GM21390 (cell line): ENCODE measurements around the gene OLFML1.

Experiments used
- ATAC-seq: cut with Tn5 transposase; IDR thresholded peaks from one replicate; pipeline ENCODE4 v1.9.1; 2021; ENCODE audit not compliant: unreplicated experiment

Gene OLFML1

DNA sequence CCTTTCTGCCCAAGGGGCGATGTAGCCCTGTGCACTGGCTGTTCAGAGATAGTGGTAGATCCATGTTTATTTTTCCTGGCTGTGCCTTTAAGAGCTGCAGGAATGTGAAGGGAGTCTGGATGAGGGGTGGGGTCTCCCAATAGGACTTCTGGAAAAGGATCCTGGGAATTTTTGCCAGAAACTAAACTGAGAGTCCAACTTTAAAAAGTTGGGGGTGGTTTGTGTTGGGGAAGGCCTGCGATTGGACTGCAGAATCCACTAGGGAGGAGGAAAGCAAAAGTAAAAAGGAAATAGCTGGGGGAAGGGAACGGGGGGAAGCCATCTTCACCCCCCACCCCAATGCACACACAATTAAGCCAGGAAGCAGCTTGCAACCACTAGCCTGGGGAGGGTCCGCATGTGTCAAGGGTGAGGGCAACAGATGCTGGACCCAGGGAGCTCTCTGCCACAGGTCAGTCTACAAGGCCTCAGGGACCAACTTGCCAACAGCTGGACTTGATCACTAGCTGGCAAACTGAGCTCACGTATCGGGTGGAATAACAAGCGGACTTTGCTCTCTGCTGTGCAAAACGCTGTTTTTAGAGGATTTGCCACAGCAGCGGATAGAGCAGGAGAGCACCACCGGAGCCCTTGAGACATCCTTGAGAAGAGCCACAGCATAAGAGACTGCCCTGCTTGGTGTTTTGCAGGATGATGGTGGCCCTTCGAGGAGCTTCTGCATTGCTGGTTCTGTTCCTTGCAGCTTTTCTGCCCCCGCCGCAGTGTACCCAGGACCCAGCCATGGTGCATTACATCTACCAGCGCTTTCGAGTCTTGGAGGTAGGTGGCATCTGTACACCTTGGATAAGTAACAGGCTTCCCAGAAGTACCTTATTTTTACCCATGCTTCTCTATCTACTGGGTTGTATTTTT lies at the start of gene OLFML1:
Gene OLFML1 (plus strand): TSS at position 321 of the 912 bp plus-strand sequence. CDS start 370 bp downstream, at position 691.
- ATAC-seq = no peak

DNA sequence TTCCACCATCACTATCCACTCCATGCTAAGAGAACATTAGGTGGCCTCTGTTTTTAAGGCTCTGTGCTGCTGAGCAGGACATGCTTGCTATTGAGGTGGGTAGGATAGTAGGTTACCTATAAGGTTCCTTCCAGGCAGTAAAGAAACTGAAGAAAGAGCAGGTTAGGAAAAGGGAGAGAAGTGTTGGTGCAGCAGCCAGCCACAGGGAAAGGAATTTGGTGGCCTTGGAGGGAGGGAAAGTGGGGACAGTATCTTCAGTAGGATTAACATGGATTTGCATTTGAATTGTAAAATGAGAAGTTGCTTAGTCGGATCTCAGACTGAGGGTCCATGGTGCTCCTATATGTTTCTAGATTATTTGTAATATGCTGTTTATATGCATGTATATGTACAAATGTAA lies 49.2 kb upstream of the OLFML1 start:
- no peak for ATAC-seq

DNA sequence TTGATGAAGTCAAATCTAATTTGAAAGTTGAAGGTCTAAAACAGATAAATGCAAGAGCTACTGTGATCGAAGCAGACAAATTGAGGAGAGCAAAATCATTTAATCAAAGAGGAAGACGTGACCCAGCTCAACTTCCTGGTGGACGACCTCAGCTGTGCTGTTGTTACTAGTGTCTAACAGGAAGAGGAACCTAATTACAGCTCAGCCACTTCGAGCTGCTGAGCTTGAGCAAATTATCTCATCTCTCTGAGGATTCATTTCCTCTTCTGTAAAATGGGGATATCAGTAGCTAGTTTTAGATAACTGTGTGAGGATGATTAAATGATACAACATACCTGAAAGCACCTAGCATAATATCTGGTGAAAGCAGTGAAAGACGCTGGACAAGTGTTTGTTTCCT lies 48.6 kb upstream of the OLFML1 start:
- ATAC-seq = peak; percentile 86

DNA sequence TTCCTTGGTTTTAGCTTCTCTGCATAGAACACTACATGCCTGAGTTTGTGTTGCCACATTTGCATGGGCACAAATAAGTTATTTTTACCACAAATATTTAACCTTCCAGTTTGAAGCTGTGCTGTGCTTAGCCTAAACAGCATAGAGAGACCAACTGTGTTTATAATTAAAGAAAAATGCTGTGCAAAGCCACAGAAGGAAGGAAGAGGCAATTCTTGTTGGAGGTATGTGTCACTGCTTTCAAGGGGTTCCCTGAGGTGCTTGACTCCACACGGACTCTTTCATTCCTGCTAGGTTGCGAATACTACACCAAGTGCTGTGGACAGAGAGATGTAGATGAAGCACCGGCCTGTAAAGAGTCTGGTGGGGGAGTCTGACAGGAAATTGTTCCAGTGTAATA lies 47.6 kb upstream of the OLFML1 start:
- no peak for ATAC-seq

DNA sequence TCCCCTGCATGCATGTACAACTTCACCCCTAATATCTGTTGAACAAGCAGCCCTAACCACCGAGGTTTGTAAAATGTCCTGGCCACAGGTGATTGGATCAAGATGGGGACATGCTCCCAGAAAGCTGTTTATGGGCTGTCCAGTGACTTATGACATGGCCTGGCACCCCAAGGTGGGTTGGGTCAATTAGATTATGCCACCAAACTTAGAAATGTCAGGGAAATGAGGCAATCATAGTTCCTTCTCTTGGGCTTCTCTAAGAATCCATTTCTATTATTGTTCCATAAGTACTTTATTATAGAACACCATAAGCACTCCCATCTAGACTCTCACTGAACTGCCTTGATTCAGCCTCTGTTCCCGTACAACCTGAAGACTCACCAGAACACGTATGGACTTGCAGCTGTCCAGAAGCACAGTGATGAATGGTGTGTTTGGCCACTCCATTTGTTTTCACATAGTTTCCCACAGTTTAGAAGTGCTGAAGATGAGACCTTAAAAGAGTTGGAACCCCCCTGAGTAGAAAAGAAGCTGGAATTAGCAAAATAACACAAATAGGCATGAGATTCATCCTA lies 45.5 kb upstream of the OLFML1 start:
- ATAC-seq = no peak

DNA sequence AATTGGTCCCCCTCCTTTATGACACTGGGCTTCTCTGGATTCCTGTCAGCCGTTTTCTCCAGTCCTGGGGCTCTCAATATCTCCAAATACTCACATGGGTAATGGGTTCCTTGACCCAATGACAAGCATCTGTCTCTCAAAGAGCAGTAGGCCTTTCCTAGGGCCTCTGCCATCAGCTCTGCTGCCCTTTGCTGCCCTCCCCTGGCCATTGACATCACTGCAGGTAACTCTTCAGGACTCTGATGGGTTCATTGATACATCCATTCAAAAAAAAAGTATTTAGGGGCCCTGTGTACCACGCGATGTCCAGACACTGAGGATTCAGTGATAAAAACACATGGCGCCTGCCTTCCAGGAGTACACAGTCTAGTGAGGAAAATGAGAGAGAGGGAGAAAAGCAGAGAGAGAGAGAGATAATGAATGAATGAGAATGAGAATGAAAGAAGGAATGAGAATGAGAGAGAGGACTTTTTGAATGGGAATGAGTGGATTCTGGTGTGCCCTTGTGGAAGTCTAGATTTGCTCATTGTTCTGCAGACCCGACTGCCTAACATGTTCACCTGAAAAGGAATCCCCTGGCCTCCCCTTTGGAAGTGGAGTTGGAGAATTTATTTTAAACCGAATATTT lies 42.6 kb upstream of the OLFML1 start:
- peak; percentile 93 for ATAC-seq

DNA sequence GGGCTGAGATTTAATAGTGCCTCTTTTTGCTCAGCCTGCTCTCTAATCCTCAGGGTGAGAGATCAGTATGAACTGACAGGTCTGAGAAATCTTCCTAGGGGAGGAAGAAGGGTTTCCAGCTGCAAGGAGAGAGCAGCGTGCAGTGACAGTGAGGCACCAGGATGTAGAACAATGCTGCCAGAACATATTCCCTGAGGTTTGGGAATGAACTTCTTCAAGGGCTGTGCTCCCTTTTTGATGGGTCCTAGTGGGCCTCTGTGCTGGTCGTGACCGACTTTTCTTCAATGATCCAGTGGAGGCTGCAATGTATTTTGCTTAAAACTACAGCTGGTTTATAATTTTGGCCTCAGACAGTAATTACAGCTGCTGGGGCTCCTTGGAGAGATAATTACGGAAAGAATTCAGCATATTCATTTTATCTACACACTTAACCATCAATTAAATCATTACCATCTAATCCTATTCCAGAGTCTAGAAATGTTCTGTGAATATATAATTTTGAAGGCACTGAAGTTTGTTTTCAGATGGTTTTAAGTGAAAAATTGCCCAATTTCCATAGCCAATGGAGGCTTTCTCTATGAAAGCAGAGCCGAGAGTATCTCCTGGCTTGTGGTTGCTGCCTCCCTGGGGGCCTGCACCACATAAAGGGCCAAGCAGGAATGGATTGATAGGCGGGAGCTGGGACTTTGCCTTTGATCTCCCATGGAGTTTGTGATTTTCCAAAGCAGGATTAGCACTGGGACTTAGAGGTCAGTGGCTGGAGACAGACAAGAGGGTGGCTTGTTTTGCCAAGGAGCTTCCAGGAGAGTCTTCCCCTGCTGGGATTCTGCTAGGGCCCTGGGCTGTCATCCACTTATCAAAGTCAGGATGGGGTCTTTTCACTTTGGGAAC lies 41.0 kb upstream of the OLFML1 start:
- no peak for ATAC-seq

DNA sequence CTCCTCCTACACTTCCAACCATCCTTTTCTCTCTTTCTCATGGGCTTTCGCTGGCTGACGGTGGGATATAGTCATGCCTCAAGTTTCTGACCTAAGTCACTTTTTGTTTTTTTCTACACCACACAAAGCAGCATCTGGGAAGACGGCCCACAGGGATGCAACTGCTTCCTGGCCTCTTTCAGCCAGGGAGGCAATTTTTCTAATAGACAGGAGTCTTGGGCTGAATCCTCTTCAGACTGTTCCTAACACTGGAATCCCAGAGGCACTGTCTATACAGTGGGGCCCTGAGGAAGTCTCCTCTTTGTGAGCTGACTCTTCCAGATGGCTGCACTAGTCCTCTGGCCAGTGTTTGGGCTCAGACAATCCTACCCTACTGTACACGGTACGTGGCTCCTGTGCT lies 39.7 kb upstream of the OLFML1 start:
- no peak for ATAC-seq

DNA sequence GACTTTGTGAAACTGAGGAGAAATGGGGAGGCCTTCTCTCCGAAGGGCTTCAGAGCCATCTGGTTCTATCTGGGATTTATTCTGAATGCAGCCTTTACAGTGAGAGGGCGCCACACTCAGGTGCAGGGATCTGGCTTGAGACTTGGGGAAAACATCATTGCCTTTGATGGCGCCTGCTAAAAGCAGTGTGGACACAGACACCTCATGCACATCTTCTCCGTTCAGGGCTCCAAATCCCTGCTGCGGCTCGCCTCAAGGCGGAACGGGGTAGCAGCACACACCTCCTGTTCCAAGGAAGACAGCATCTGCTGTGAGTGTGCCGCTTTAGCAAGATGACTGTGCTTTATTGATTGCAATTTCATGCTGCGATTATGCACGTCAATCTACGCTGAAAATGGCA lies 37.1 kb upstream of the OLFML1 start:
- no peak for ATAC-seq

DNA sequence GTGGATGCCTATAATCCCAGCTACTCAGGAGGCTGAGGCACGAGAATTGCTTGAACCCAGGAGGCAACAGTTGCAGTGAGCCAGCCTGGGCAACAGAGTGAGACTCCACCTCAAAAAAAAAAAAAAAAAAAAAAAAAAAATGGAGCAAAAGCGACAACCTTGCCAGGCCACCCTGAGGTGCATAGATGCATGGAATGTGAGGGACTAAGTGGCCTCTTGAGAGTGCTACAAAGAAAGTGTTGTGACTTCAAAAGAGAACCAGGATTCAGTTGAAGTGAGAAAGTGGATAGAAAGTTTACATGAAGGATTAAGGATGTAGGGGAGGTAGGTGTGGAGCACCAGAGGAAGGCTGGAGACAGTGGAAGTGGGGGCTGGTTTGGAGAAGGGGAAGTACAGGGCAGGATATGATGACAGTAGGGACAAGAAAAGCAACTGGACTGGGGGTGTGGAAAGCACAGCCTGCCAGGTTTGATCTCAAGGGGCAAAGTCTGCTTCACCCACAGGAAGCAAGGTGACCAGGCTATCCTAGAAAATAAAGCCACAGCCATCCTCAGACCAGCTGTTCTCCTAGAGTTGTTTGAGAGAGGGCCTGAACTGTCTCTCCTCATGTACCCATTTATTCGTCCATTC lies 36.0 kb upstream of the OLFML1 start:
- ATAC-seq = no peak

DNA sequence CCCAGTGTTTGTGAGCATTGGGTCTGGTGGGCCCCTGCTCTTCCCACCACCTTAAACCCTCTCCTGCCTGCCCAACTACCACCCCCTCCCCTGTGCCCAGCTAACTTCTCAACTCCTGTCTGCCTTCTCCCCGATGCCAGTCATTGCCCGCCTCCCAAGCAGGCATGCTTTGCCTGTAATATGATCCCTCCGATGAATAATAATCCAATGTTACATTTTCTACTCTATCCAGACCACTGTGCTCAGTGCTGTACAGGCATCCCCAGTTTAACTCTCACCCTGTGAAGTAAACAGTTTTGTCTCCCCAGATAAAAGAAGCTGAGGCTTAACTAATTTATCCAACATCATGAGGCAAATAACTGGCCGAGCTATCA lies 35.5 kb upstream of the OLFML1 start:
- ATAC-seq = no peak

DNA sequence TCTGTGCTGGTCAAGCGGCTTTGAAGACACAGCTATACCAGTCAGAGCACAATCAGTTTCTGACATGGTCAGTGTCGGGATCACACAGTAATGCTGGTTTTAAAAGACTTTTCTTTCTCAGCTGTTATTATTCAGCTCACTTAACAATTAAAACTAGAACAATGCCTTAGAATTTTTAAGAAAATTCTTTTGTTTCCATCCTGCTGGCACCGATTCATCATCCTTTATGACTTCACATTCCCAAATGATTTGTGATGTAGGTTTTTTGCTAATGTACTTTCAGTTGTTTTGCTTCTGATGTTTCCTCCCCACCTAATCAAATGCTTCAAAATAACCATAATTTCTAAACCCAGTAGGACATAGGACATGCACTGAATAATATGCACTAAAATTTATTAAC lies 34.5 kb upstream of the OLFML1 start:
- ATAC-seq = no peak

DNA sequence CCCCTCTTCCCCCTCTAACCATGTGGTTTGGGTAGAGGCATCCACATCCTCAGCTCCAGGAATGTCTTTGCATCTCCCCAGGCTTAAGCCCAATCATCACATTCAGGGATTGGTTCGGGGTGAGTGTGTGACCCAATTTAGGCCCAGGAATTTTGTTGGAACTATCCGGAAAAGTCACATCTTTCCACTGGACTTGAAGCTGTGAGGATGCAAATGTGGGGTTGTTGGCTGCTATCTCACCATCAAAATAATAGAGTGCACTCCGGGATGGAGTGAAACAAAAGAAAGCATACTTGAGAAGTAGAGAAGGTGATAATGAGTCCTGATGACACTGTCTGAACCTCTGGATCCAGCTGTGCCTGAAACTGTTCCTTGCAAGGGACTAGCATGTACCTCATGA lies 33.8 kb upstream of the OLFML1 start:
- ATAC-seq = no peak

DNA sequence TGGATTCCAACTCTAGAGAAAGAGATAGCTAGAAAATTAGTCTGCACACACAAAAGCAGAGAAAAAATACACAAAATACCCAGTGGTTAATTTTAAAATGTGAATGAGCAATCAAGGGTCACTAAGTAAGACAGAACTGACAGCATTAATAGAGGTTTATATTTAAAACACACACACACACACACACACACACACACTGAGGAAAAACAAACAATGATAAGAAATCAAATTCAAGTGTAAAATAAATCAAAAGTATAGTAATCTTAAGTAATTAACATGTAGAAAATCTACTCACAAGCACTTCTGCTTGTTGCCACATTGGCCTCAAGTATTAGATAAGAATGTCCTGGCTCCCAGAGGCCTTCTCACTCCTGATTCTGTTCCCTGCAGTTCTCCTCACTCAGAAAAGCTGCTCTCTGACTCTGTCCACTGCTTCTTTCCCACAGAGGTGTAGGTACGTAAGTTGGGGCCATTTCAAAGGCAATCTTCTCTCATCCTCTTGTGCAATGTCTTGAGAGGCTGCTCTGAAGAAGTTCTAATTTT lies 33.3 kb upstream of the OLFML1 start:
- ATAC-seq = no peak

DNA sequence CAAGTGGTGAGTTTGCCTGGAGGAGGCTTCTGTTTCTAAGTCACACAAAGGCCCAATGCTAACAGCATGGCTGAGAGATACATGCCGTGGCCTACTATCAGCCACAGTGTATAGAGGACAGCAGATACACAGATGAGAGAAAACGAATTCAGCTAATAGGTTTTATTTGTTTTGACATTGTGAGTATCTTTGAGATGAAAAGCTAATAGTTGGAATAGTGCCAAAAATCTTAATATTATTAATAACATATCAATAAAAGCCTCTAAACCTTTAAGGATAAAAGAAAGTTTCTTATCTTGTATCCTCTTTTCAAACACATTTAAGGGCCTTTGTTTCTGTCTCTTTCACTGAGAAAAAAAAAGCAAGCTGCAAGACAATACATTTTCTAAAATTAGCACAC lies 30.5 kb upstream of the OLFML1 start:
- ATAC-seq = no peak

DNA sequence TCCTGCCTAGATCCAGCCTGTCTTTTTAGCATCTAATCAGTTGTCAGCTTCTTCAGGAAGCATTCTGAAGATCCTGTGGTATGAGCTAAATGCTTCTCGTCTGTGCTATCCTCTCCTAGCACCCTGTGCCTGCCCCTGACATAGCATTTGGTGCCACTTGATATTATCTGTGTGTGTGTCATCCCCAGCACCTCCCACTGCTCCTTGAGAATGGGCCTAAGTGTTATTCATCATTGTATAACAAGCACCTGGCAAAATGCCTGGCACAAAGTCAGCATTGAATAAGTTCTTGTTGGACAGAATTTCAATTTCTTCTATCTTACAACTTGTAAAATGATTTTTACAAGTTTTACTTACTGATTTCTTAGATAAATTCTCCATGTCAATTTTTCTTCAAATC lies 28.1 kb upstream of the OLFML1 start:
- ATAC-seq = no peak

DNA sequence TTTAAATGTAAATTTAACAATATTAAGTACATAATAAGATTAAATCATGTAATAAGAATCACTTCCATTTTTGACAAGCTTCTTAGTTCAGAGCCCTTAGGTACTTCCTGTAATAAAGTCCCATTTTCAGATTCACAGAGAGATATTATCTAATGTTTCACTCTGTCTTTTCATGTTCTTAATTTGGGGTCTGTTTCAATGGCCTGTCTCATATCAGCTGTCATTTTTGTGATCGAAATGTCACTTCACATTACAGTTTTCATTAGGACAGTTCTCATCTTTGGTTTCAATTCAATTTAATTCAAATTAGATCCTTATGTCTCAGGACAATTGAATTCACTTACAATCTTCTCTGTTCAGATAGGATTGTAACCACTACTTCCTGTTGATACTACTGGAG lies 22.6 kb upstream of the OLFML1 start:
- ATAC-seq = no peak

DNA sequence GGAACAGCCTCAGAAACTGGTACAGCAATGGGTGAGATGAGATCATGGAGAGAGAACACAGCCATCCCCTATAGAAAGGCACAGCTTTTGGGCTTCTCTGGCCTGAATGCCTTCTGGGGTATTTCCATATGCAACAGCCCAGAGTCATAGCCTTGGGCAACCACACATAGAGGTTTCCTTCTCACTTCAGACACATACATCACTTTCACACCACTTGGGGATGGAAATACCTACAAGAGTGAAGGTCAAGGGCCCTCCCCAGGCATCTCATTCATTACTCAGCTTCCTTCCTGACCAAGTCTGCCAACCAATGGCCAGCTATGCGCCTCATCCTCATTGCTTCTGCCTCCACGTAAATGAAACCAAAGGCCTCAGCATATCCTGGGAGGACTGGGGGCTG lies 17.7 kb upstream of the OLFML1 start:
- peak; percentile 72 for ATAC-seq

DNA sequence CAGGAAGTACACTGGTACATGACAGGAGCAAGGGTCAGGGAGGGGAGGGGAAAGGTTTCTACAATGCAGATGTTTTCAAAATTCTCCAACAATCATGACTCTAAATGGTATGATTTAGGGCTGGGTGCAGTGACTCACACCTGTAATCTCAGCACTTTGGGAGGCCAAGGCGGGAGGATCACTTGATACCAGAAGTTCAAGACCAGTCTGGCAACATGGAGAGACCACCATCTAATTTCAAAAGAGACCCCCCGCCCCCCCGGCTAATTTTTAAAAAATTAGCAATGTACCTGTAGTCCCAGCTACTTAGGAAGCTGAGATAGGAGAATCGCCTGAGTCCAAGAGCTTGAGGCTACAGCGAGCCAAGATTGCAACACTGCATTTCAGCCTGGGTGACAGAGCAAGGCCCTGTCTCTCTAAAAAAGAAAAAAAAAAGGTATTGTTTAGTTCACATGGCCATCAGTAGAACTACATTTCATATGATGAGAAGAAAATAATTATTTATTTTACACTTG lies 15.9 kb upstream of the OLFML1 start:
- ATAC-seq = no peak

DNA sequence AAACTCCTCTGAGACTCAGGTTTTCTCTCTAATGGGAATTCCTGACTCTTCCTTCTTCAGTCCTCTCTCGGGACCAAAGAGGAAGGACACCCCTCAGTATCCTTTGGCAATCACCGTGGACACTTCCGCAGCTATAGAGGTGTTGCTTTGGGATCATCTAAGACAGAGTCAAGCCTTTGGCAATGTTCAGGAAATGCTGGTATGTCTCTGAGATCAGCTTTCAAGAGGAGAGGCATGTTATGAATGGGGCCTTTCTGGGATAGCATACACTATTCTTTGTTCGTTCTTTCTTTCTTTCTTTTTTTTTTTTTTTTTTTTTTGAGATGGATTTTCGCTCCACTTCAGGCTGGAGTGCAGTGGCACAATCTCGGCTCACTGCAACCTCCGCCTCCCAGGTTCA lies 14.2 kb upstream of the OLFML1 start:
- no peak for ATAC-seq
